GM12873 (cell line): Measurements from ENCODE around the gene PEX5L.

Source experiments
- TF ChIP-seq, protein P1 (sequence below): IDR thresholded peaks from 2 replicates; pipeline ENCODE4 v1.5.1; 2012; ENCODE audit warnings: low read depth, mild to moderate bottlenecking, moderate library complexity, low read length, control low read depth; ENCODE audit not compliant: insufficient read depth; ENCODE audit errors: missing control alignments

The PEX5L gene

DNA sequence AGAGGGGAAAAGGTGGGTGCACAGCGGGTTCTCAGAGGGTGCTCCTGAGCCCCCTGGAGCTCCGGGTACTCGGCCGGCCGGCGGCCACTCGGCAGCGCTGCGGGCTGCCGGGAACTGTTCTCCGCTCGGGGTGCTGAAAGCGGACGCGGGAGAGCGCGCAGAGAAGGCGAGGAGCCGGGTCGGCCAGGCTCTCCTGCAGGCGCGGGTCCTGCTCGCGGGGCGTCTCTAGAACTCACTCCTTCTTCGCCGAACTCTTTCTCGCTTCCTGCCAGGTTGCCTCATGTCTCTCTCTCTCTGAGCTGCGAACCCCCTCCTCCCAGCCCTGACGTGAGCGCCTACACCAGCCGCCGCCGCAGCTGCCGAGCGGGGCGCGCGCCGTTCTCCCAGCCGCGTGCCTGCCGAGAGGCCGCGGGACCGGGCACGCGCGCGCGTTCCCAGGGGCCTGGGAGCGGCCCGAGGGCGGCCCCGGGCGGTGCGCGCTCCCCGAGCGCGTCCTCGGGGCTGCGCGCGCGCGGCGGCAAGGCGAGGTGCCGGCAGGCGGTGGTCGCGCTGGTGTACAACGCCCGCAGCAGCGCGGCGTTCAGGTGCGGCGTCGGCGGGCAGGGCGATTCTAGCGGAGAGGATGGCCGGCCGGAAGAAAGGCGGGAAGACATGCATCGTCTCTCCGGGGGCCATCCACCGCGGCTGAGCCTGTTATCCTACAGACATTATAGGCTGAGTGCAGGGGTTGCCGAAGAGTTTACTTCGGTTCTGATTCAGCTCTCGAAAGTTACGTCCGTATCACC, at the start of gene PEX5L:
TSS of gene PEX5L (minus strand) at position 267 of the 785 bp plus-strand sequence. CDS start 338 bp downstream, outside the sequence.
- TF ChIP-seq, protein P1, sequence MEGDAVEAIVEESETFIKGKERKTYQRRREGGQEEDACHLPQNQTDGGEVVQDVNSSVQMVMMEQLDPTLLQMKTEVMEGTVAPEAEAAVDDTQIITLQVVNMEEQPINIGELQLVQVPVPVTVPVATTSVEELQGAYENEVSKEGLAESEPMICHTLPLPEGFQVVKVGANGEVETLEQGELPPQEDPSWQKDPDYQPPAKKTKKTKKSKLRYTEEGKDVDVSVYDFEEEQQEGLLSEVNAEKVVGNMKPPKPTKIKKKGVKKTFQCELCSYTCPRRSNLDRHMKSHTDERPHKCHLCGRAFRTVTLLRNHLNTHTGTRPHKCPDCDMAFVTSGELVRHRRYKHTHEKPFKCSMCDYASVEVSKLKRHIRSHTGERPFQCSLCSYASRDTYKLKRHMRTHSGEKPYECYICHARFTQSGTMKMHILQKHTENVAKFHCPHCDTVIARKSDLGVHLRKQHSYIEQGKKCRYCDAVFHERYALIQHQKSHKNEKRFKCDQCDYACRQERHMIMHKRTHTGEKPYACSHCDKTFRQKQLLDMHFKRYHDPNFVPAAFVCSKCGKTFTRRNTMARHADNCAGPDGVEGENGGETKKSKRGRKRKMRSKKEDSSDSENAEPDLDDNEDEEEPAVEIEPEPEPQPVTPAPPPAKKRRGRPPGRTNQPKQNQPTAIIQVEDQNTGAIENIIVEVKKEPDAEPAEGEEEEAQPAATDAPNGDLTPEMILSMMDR: no peak

GRCh38 chr3:180085122-180085710, 48.5 kb upstream of the PEX5L start:
- TF ChIP-seq, protein P1: peak; percentile 31

GRCh38 chr3:180082699-180083098, 46.0 kb upstream of the PEX5L start:
- TF ChIP-seq, protein P1: no peak

GRCh38 chr3:180078592-180078991, 41.9 kb upstream of the PEX5L start:
- TF ChIP-seq, protein P1: no peak

GRCh38 chr3:180073561-180073960, 36.8 kb upstream of the PEX5L start:
- TF ChIP-seq, protein P1: no peak

- TF ChIP-seq, protein P1: no peak
Measured at GRCh38 chr3:180072786-180073185, 36.0 kb upstream of the PEX5L start.

GRCh38 chr3:180070925-180071324, 34.2 kb upstream of the PEX5L start:
- TF ChIP-seq, protein P1: no peak
